ENCODE measurements around the gene STK36.
A peak's percentile ranks its signal among the peaks of the same experiment; 100 is the strongest.

The STK36 gene

GRCh38 chr2:218659988-218660358 is 11.9 kb upstream of the STK36 start:
- no peak for DNase-seq (ENCODE audit: low read depth, low spot score)

GRCh38 chr2:218662377-218662776 is 9.5 kb upstream of the STK36 start:
- no peak for DNase-seq (ENCODE audit: low read depth, low spot score)

GRCh38 chr2:218662827-218663226 is 9.1 kb upstream of the STK36 start:
- DNase-seq (ENCODE audit: low read depth, low spot score): no peak

GRCh38 chr2:218663901-218664300 is 8.0 kb upstream of the STK36 start:
- no peak for DNase-seq (ENCODE audit: low read depth, low spot score)

- no peak for DNase-seq (ENCODE audit: low read depth, low spot score)
These were observed 7.2 kb upstream of the STK36 start for GRCh38 chr2:218664653-218665052.

- no peak for DNase-seq (ENCODE audit: low read depth, low spot score)
These were observed 711 bp upstream of the STK36 start for GRCh38 chr2:218671097-218671653.

- no peak for DNase-seq (ENCODE audit: low read depth, low spot score)
These were observed 7.2 kb downstream of the STK36 start for GRCh38 chr2:218679119-218679518.

GRCh38 chr2:218680061-218680460 is 8.2 kb downstream of the STK36 start:
- no peak for DNase-seq (ENCODE audit: low read depth, low spot score)

GRCh38 chr2:218687400-218688060 is 15.6 kb downstream of the STK36 start:
- peak; percentile 67 for DNase-seq (ENCODE audit: low read depth, low spot score)

GRCh38 chr2:218691234-218691633 is 19.3 kb downstream of the STK36 start:
- no peak for DNase-seq (ENCODE audit: low read depth, low spot score)

- peak; percentile 58 for DNase-seq (ENCODE audit: low read depth, low spot score)
These were observed 22.7 kb downstream of the STK36 start for GRCh38 chr2:218694405-218695145.

- DNase-seq (ENCODE audit: low read depth, low spot score): no peak
These were observed 27.0 kb downstream of the STK36 start for GRCh38 chr2:218698885-218699284.

- no peak for DNase-seq (ENCODE audit: low read depth, low spot score)
These were observed 29.9 kb downstream of the STK36 start for GRCh38 chr2:218701806-218702205.

GRCh38 chr2:218703341-218703740 is 31.5 kb downstream of the STK36 start:
- no peak for DNase-seq (ENCODE audit: low read depth, low spot score)

GRCh38 chr2:218708086-218708485 is 36.2 kb downstream of the STK36 start:
- no peak for DNase-seq (ENCODE audit: low read depth, low spot score)

GRCh38 chr2:218709908-218710307 is 38.0 kb downstream of the STK36 start:
- no peak for DNase-seq (ENCODE audit: low read depth, low spot score)

GRCh38 chr2:218710334-218710686 is 38.4 kb downstream of the STK36 start:
- DNase-seq (ENCODE audit: low read depth, low spot score): no peak

- DNase-seq (ENCODE audit: low read depth, low spot score): peak; percentile 95
These were observed 39.0 kb downstream of the STK36 start, which contains the start of gene TTLL4 for GRCh38 chr2:218710687-218711549. Gene TTLL4 (plus strand): TSS chr2:218710835. CDS start chr2:218737677, 26,842 bp downstream.

- no peak for DNase-seq (ENCODE audit: low read depth, low spot score)
These were observed 39.7 kb downstream of the STK36 start for GRCh38 chr2:218711550-218711929.

- DNase-seq (ENCODE audit: low read depth, low spot score): no peak
These were observed 42.0 kb downstream of the STK36 start for GRCh38 chr2:218713922-218714321.

GRCh38 chr2:218716070-218716469 is 44.2 kb downstream of the STK36 start:
- no peak for DNase-seq (ENCODE audit: low read depth, low spot score)

GRCh38 chr2:218717262-218717661 is 45.4 kb downstream of the STK36 start:
- no peak for DNase-seq (ENCODE audit: low read depth, low spot score)

All from ELF-1 (cell line).